HL-60 (cell line): Measurements from ENCODE around the gene ANKRD2.

ENCODE experiments used
- GABPA ChIP-seq: IDR thresholded peaks from 2 replicates; pipeline ENCODE4 v1.6.1; 2012; ENCODE audit warnings: low read depth
- POLR2AphosphoS5 ChIP-seq: IDR thresholded peaks from 2 replicates; pipeline ENCODE4 v1.6.1; 2012; ENCODE audit warnings: low read depth
- SPI1 ChIP-seq: IDR thresholded peaks from 2 replicates; pipeline ENCODE4 v1.6.1; 2012; ENCODE audit warnings: low read depth, mild to moderate bottlenecking, borderline replicate concordance
- TF ChIP-seq, protein P1 (sequence below): IDR thresholded peaks from one replicate; pipeline ENCODE4 v1.5.1; 2011; ENCODE audit warnings: low read length, control low read depth, inconsistent platforms; ENCODE audit not compliant: insufficient read depth
- TF ChIP-seq, protein P2 (sequence below): IDR thresholded peaks from 2 replicates; pipeline ENCODE4 v1.6.1; 2012; ENCODE audit warnings: low read depth; ENCODE audit not compliant: insufficient replicate concordance

GRCh38 chr10:97584798-97585438 lies 12.3 kb downstream of the ANKRD2 start:
- TF ChIP-seq, protein P1, sequence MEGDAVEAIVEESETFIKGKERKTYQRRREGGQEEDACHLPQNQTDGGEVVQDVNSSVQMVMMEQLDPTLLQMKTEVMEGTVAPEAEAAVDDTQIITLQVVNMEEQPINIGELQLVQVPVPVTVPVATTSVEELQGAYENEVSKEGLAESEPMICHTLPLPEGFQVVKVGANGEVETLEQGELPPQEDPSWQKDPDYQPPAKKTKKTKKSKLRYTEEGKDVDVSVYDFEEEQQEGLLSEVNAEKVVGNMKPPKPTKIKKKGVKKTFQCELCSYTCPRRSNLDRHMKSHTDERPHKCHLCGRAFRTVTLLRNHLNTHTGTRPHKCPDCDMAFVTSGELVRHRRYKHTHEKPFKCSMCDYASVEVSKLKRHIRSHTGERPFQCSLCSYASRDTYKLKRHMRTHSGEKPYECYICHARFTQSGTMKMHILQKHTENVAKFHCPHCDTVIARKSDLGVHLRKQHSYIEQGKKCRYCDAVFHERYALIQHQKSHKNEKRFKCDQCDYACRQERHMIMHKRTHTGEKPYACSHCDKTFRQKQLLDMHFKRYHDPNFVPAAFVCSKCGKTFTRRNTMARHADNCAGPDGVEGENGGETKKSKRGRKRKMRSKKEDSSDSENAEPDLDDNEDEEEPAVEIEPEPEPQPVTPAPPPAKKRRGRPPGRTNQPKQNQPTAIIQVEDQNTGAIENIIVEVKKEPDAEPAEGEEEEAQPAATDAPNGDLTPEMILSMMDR: no peak
- TF ChIP-seq POLR2AphosphoS5 (no peak), GABPA (no peak), SPI1 (no peak)
- TF ChIP-seq, protein P2, sequence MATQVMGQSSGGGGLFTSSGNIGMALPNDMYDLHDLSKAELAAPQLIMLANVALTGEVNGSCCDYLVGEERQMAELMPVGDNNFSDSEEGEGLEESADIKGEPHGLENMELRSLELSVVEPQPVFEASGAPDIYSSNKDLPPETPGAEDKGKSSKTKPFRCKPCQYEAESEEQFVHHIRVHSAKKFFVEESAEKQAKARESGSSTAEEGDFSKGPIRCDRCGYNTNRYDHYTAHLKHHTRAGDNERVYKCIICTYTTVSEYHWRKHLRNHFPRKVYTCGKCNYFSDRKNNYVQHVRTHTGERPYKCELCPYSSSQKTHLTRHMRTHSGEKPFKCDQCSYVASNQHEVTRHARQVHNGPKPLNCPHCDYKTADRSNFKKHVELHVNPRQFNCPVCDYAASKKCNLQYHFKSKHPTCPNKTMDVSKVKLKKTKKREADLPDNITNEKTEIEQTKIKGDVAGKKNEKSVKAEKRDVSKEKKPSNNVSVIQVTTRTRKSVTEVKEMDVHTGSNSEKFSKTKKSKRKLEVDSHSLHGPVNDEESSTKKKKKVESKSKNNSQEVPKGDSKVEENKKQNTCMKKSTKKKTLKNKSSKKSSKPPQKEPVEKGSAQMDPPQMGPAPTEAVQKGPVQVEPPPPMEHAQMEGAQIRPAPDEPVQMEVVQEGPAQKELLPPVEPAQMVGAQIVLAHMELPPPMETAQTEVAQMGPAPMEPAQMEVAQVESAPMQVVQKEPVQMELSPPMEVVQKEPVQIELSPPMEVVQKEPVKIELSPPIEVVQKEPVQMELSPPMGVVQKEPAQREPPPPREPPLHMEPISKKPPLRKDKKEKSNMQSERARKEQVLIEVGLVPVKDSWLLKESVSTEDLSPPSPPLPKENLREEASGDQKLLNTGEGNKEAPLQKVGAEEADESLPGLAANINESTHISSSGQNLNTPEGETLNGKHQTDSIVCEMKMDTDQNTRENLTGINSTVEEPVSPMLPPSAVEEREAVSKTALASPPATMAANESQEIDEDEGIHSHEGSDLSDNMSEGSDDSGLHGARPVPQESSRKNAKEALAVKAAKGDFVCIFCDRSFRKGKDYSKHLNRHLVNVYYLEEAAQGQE: no peak
